HepG2 (cell line): Measurements from ENCODE around the gene DCPS. TPM values are rescaled to one million over a fixed set of nuclear protein-coding genes. Genes with fewer than 3 reads are reported as not detected.

Experiments
- ADNP ChIP-seq: sonication (generic); formaldehyde crosslinking; IDR thresholded peaks from 2 replicates; pipeline ENCODE4 v1.4.0; 2020; ENCODE audit warnings: missing genetic modification reagents
- BORCS8-MEF2B ChIP-seq: sonication (generic); formaldehyde crosslinking; IDR thresholded peaks from 2 replicates; pipeline ENCODE4 v1.8.0; 2022; ENCODE audit warnings: mild to moderate bottlenecking, missing genetic modification reagents
- FUBP1 ChIP-seq: sonication (generic); formaldehyde crosslinking; IDR thresholded peaks from 2 replicates; pipeline ENCODE4 v1.5.1; 2020; ENCODE audit warnings: missing genetic modification reagents, mild to moderate bottlenecking, borderline replicate concordance
- GABPA ChIP-seq, 2 experiments: IDR thresholded peaks; 2 replicates each; pipeline ENCODE4 v1.6.1; 2011 to 2016; ENCODE audit warnings: low read depth in 2 of 2, low read length in 1 of 2, missing biosample characterization in 1 of 2, missing genetic modification characterization in 1 of 2
- HDAC1 ChIP-seq: sonication (generic); formaldehyde crosslinking; IDR thresholded peaks from 2 replicates; pipeline ENCODE4 v1.5.1; 2020; ENCODE audit warnings: mild to moderate bottlenecking, missing genetic modification reagents
- NFKBIZ ChIP-seq: IDR thresholded peaks from 2 replicates; pipeline ENCODE4 v1.6.1; 2018; ENCODE audit warnings: missing genetic modification reagents, missing compliant biosample characterization
- NONO ChIP-seq, 2 experiments: fragments of 450-650 bp in 1 of 2; sonication (generic) in 1 of 2; formaldehyde crosslinking in 1 of 2; IDR thresholded peaks in 1 of 2; conservative IDR thresholded peaks in 1 of 2; 2 replicates each; pipeline versions ENCODE4 v1.6.1 to v1.8.0; 2017 to 2022; ENCODE audit warnings: mild to moderate bottlenecking in 1 of 2, missing genetic modification reagents in 1 of 2, moderate library complexity in 1 of 2
- PBX3 ChIP-seq: sonication (generic); formaldehyde crosslinking; IDR thresholded peaks from 2 replicates; pipeline ENCODE4 v1.8.1; 2023; ENCODE audit warnings: missing genetic modification reagents, inconsistent platforms, borderline replicate concordance
- SIN3A ChIP-seq: IDR thresholded peaks from 2 replicates; pipeline ENCODE4 v1.6.1; 2011; ENCODE audit warnings: low read depth, mild to moderate bottlenecking, control low read depth, low read length, borderline replicate concordance
- SKI ChIP-seq: fragments of 450-650 bp; IDR thresholded peaks from one replicate; pipeline ENCODE4 v1.6.1; 2018; ENCODE audit warnings: mild to moderate bottlenecking; ENCODE audit not compliant: partially characterized antibody
- SOX5 ChIP-seq: IDR thresholded peaks from 2 replicates; pipeline ENCODE4 v1.6.1; 2016; ENCODE audit warnings: borderline replicate concordance
- ZNF280B ChIP-seq: sonication (generic); formaldehyde crosslinking; IDR thresholded peaks from 2 replicates; pipeline ENCODE4 v1.5.0; 2020; ENCODE audit warnings: missing genetic modification reagents, mild to moderate bottlenecking, borderline replicate concordance
- ZNF503 ChIP-seq: sonication (generic); formaldehyde crosslinking; IDR thresholded peaks from 2 replicates; pipeline ENCODE4 v1.4.0; 2020; ENCODE audit warnings: missing genetic modification reagents
- ZNF567 ChIP-seq: sonication (generic); formaldehyde crosslinking; IDR thresholded peaks from 2 replicates; pipeline ENCODE4 v1.8.1; 2023; ENCODE audit warnings: mild to moderate bottlenecking, missing genetic modification reagents, borderline replicate concordance
- ZUFSP ChIP-seq: sonication (generic); formaldehyde crosslinking; IDR thresholded peaks from 2 replicates; pipeline ENCODE4 v1.9.0; 2021; ENCODE audit warnings: missing genetic modification reagents, mild to moderate bottlenecking, borderline replicate concordance
- polyA plus RNA-seq, 8 experiments: library from polyadenylated mRNA; depleted of rRNA in 3 of 8; stranded (reverse) in 7 of 8; unstranded in 1 of 8; fragments of >200 nt; fragmentation: Illumina TruSeq in 4 of 8; extraction: Trizol in 4 of 8; gene quantifications; 2 replicates each; pipeline versions ENCODE4 v1.2.1 to v1.2.3, GENCODE V29; 2011 to 2016; ENCODE audit warnings: low read depth in 4 of 8, missing spikeins in 1 of 8, mixed read lengths in 1 of 8; ENCODE audit not compliant: insufficient read depth in 1 of 8
- total RNA-seq, 5 experiments: library from RNA; depleted of rRNA; stranded (reverse); fragments of >200 nt; fragmentation: Illumina TruSeq; extraction: Trizol; gene quantifications; 2 replicates each; pipeline ENCODE4 v1.2.3, GENCODE V29; 2016; ENCODE audit warnings: low read depth in 1 of 5

The DCPS gene
- total and polyA plus RNA-seq, 2 of the 13 experiments (the other 11 are each of a cell fraction or from before 2014, with no cell fraction given), result 21.9 to 22.5 TPM

GRCh38 chr11:126282736-126283591 is 20.9 kb upstream of the DCPS start, which contains the start of gene TIRAP (continued):
- TF ChIP-seq ZUFSP (CRISPR knock-in tag) (0 out of 2 replicates have a peak, but pooled peaks have one; percentile 54), FUBP1 (CRISPR knock-in tag) (no peak), GABPA (IDR thresholded peaks at IDR 0.05; ENCODE audit: low read depth, low read length) (peak; percentile 49), GABPA (CRISPR knock-in tag; IDR thresholded peaks at IDR 0.05; ENCODE audit: low read depth) (peak; percentile 47; the same call in 1 of the 2 replicates), NONO (IDR thresholded peaks at IDR 0.05) (no peak), NONO (CRISPR knock-in tag; conservative IDR thresholded peaks at IDR 0.05) (peak; percentile 66; the same call in 1 of the 2 replicates), ZNF503 (CRISPR knock-in tag) (no peak; the same call in 1 of the 2 replicates), SIN3A (peak; percentile 64; the same call in 1 of the 2 replicates), NFKBIZ (CRISPR knock-in tag) (no peak), SKI (no peak), HDAC1 (CRISPR knock-in tag) (0 out of 2 replicates have a peak, but pooled peaks have one; percentile 19), BORCS8-MEF2B (CRISPR knock-in tag) (peak; percentile 57; the same call in 1 of the 2 replicates), ZNF567 (no peak), ZNF280B (CRISPR knock-in tag) (no peak), ADNP (CRISPR knock-in tag) (no peak), SOX5 (CRISPR knock-in tag) (no peak), PBX3 (no peak)
